HUDEP-2 (cell line): ENCODE data around the gene PPFIA4.
A peak's percentile ranks its signal among the peaks of the same experiment; 100 is the strongest.

Experiments
- DNase-seq, 76 experiments: peaks; one replicate each; lab custom pipeline; 2025; ENCODE audit not compliant: unreplicated experiment in 76 of 76; lab: John Stamatoyannopoulos, UW

Gene PPFIA4

DNA sequence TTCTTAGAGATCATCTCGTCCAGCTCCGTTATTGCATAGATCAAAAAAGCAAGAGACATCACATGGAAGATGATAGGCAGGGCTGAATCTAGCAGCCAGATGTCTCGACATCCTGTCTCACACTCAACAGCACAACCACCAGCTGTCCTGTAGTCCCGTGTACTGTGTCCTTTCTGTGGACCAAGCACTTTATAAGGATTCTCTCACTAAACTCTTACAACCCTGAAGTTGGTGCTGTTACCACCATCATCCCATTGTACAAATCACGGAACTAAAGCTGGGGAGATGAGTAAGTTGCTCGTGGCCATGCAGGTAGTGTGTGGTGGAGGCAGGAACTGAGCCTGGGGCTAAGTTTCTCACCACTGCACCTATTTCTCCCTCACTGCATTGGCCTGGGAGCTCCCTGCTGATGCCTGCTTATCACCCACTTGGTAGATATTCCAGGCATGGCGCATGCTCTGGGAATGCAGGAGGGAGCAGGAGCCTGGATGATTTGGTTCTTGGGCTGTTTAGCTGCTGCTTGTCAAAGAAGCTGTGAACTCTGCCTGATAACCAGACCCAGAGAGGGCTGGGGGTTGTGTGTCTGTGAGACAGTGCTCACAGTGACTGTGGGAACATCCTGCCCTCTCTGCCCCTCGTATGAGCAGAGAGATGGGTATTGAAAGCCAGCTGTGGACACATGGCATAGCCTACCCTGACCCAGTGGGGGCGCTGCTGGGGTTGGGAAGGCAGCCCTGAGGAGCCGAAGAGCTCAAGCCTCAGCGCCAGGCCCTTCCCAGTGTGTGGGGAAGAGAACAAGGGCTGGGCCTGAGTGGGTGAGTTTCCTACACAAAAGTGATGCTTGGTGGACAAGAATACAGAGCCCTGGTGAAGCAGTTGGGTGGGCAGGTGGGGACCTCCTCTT is 13.6 kb downstream of the PPFIA4 start:
- peak in 1 of 76 experiments; percentile 24 for DNase-seq

DNA sequence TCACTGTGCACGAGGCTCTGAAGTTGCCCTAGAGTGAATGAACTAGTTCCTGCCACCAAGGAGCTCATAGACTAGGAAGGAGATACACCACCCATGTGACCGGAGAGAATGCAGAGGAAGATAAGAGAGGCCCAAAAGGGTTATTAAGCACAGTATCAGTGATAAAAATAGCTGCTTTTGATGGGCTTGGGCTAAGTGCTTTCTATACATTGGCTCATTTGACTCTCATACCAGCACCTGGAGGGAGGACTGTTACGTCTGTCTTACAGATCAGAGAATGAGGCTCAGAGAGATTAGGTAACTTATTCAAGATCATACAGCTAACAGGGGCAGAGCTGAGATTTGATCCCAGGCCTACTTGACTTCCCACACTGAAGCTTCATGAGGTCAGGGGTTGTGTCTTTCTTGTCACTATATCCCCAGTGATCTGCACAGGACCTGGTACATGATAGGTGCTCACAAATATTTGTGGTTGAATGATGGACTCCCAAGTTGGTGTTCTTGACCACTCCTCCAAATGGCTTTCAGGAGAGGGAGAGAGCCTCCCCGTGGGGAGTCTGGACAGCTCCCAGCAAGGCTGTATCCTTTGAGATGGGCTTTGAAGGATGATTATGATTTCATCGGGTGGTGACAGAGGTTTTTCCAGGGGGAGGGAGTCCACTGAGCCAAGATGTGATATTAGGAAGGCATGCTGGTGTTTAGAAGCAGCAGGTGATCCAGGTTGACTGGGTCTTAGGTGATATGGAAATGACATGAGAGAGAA is 14.4 kb downstream of the PPFIA4 start:
- DNase-seq, result peak in 1 of 76 experiments; percentile 12

DNA sequence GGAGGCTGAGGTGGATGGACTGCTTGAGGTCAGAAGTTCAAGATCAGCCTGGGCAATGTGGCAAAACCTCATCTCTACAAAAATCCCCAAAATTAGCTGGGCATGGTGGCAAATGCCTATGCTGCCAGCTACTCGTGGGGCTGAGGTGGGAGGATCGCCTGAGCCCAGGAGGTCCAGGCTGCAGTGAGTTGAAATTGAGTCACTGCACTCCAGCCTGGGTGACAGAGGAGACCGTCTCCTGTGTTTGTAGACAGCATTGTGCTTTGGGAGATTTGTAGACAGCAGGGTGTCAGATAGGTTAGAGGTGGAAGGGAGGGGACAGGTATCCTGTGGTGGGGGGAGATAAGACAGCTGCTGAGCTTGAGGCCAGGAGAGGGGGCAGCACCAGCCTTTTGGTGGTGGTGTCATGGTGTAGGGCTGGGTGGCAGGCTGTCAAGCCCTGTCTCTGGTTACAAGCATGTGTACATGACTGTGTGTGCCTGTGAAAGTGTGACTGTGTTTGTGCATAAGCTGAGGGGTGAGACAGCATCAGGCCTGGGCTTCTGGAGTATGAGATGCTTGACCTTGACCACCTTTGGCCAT is 15.2 kb downstream of the PPFIA4 start:
- DNase-seq, result no peak

DNA sequence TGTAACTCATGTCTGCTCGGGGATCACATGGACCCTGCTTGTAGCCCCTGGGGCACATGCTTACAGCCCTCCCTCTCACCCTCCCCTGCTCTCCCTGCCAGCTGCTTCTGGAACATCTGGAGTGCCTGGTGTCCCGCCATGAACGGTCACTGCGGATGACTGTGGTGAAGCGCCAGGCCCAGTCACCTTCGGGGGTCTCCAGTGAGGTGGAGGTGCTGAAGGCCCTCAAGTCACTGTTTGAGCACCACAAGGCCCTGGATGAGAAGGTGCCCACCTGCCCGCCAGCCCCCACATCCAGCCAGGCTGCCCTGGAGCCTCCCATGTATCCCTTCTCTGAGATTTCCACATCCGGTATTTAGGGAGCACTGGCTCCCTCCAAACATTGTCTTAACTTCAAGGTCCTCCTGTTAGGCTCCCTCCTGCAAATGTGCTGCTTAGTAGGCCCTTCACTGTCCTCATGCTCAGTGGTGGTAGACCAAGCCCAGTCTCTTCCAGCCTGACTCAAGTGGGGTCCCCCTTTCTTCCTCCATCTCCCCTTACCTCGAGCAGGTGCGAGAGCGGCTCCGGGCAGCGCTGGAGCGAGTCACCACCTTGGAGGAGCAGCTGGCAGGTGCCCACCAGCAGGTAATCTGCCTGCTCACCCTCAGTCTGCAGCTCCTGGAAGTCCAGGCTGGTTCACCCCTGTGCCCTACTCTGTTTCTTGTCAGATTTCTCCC is 17.7 kb downstream of the PPFIA4 start:
- no peak for DNase-seq

DNA sequence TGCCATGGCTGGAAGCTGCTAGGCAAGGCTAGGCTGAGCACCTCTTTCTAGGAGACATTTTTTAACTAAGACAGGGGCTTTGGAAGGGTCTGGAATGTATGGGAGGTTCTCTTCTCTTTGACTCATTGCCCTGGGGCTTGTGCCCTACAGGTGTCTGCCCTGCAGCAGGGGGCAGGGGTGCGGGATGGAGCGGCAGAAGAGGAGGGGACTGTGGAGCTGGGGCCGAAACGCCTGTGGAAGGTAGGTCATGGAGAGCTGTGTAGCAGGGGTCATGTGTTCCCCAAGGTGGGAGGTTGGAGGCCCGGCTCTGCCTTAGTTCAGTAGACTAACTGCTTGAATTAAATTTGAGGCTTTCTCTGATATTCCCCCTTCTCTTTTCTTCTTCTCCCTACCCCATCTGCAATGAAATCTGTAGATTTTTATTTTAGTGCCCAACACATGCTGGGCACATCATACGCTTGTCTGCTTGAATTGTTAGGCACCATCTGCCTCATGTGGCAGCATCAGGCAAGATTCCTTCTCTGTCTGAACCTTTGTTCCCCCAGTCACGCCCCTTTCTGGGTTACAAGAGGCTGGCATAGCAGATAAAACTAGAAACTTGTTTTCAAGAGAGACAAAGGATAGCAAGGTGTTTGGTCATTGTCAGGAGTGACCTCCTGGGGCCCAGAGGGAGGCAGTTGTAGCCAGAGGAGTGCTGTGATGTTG is 18.4 kb downstream of the PPFIA4 start:
- DNase-seq, result no peak

DNA sequence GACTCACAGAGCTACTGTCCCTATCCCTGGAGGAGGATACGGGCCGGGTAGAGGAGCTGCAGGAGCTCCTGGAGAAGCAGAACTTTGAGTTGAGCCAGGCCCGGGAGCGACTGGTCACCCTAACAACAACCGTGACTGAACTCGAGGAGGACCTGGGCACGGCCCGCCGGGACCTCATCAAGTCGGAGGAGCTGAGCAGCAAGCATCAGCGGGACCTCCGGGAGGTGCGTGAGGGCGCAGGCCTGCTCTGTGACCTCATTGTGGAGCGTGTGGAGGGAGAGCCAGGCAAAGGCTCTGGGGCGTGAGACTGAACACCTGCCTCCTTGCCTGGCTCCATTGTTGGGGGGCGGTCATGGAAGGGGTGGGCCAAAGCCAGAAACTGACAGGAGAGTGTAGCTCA is 19.0 kb downstream of the PPFIA4 start:
- no peak for DNase-seq

DNA sequence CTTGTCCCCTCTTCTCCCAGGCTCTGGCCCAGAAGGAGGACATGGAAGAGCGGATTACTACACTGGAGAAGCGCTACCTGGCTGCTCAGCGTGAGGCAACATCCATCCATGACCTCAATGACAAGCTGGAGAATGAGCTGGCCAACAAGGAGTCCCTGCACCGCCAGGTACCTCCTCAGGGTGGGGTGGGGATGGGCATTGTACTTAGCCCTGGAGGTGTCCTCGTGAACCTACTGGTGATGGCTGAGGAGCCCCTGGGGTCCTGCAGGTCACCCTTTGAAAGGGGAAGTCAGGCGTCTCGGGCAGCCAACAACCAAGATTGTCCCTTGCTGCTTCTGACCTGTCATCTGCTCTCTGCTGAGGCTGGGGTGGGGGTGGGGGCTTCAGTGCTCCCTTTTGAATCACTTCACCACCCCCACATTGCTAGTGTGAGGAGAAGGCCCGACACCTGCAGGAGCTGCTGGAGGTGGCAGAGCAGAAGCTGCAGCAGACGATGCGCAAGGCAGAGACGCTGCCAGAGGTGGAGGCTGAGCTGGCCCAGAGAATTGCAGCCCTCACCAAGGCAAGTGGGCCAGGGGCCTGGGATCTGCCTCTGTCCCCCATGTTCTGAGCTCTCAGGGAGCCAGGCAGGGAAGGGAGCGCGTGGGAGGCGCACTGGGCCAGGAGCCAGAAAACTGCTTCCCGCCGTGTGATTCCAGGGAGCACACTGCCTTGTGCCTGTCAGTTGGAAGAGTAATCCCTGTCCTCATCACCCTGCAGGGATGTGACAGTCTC is 19.7 kb downstream of the PPFIA4 start:
- no peak for DNase-seq

DNA sequence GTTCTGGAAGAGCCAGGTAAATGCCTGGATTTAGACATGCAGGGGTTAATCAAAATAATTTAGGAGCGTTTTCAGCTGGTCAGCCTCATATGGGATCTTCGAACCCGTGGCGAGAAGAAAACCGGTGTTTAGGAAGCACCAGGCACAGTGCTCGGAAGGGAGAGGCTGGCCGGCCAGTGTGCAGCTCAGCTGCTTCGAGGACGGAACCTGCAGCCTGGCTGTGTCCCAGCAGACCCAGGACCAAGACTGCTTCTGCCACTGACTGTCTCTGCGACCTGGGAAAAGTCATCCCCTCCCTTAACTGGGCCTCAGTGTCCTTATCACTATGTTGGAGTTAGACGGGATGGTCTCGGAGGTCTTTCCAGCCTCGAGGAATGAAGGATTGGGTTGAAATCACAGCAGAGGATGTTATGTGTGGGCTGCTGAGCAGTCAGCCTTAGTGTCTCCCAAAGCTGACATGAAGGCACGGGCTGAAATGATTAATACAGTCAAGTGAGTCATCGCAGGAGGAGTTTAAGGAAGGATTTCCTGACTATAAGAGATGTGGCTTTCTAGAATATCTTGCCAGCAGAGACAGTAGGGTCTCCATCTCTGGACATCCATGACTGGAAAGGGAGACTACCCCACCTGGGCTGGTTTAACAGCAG is 20.8 kb downstream of the PPFIA4 start:
- DNase-seq, result no peak

DNA sequence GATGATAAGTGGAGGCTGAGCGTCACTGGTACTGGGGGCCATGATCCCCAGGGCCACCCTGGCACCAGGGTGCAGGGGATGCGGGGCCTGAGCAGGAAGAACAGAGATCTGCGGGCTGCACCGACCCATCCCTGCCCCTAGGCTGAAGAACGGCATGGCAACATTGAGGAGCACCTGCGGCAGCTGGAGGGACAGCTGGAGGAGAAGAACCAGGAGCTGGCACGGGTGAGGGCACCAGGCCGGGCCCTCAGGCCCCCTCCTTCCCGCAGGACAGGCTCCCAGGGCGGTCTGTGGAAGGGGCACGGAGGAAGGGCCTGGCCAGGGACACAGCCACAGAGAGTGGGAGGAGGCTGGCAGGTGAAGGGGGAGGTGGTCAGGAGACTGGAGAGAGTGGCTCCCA is 21.8 kb downstream of the PPFIA4 start:
- DNase-seq, result no peak

DNA sequence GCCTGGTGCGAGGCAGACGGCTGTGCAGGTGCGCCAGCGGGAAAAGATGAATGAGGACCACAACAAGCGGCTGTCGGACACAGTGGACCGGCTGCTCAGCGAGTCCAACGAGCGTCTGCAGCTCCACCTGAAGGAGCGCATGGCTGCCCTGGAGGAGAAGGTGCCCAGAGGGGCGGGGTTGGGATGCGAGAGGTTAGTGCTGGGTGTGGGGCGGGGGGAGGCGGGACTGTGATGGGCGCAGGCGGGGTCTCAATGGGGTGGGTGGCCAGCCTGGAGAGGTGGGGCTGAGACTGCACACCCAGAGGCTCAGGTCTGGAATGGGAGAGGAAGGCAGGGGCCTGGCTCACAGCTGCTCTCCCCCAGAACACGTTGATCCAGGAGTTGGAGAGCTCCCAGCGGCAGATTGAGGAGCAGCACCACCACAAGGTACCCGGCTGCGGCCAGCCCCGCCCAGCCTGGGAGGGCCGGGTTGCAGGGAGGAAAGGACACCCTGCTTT is 22.3 kb downstream of the PPFIA4 start:
- DNase-seq, result peak in 4 of 76 experiments; percentile 7 to 17 (median 8)

DNA sequence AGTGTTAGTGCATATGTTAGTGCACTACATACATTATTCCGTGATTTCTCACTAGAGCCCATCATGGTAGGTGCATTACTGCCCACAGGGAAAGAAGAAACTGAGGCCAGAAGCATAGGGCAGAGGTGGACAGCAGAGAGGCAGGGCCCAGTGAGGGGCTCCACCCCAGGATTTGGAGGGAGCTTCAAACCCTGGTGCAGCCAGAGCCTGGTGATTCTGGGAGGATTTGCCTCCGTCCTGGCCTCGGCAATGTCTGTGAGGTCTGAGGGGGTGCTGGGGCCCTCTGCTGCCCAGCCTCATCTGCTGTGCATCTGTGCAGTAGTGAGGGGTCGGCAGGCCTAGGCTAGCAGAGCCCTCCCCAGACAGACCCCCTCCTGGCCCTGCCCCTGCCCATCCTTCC is 22.8 kb downstream of the PPFIA4 start:
- no peak for DNase-seq

DNA sequence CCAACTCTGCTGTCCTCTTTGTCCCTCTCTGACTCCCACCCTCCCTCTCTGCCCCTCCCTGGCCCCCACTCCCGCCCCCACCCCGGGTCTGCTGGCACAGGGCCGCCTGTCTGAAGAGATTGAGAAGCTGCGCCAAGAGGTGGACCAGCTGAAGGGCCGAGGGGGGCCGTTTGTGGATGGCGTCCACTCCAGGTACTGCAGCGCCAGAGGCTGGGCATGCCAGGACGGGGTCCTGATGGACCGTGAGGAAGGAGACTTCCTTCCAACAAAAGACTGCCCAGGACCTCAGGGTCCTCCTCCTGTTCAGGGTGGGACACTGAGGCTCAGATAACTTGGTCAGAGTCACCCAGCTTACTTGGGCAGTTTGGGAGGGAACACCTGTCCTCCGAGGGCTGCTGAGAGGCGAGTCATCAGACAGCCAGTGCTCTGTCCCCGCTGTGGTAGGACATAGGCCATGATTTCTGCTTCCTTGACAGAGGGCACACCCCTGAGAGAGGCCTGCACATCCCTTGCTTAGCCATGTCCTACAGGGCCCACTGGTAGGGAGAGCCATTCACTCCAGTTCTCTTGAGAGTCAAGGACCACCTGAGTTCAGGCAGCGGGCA is 23.4 kb downstream of the PPFIA4 start:
- no peak for DNase-seq

DNA sequence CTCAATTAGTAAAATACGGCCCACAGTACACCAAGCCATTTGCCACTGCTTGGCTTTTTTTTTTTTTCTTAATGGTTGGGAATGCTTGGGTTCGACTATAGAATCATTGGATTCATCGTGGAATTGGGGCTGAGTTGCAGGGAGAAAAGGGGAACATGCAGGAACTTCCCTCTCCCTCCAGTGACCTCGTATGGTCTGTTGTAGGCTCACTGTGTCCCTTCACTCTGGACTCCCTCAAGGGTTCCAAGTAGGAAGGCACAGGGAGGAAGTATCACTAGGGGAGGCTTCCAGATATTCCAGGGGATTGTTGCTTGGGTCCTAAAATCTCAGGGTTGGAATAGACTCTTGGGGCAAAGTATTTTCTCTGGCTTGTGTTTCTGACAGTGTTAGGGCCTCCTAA is 24.5 kb downstream of the PPFIA4 start:
- no peak for DNase-seq

DNA sequence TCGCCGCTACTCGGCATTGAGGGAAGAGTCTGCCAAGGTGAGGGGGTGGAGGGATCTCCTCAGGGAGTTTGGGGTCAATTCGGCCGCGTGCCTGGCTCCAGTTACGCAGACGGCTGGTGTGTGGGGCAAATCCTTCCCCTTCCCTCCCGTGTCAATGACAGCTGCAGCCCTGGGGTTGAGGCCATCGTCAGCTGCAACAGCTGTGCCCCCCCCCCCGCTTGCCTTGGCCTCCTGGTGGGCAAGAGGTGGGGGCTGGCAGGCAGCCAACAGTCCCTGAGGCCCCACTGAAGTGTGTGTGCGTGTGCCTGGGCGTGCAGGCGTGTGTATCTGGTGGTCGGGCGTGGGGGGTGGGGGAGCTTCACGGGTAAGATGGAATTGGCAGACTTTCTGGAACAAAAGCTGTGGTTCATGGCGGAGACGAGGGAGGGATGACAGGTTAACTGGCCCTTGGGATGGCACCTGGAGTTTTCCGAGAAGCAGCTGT is 25.6 kb downstream of the PPFIA4 start:
- no peak for DNase-seq

DNA sequence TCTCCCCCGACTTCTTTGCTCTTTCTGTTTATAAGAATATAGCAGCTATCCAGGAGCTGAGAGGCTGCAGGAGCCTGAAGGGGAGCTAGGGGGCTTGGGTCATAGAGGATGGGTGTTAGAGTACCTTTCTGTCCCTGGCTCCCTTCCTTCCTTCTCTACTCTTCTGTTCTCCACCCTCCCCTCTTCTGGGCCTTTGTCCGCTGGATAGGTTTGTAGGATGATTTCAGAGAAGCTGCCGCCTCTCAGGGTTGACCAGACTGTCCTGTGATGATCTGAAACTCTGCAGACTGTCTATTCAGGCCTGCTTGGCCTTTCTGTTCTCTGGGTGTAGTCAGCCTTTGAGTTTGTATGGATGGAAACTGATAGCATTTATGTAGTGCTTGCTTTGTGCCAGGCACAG is 26.3 kb downstream of the PPFIA4 start:
- DNase-seq, result no peak

DNA sequence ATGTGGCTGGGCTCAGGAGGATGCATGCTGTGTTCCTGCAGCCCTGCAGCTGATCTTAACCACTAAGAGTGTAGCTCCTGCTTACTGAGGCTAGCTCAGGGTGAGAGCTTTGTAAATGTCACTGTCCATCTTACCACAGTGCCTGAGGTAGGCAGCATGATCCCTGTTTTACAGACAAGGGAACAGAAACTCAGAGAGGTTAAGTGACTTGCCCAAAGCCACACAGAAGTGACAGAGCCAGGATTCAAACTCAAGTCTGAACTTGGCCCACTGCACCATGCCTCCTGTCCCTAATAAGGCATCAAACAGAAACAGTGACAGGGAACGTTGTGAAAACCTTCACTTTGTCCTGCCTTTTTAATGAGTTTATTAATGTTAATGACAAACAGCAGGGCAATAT is 27.9 kb downstream of the PPFIA4 start:
- no peak for DNase-seq

DNA sequence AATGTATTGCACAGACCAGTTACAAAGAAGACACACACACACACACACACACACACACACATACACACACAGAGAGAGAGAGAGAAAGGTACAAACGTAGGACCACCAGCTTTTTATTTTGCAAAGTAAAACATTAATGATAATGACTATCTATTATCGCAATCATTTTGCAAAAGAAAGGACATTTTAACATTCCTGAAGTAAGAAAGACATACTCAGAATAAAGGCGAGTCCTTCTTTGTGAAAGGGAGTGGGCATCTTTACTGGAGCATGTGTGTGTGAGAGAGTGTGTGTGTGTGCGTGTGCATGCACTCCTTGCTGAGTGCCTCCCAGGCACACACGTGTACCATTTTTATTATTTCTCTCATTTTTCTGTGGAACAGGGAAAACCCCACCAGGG is 28.4 kb downstream of the PPFIA4 start:
- no peak for DNase-seq

DNA sequence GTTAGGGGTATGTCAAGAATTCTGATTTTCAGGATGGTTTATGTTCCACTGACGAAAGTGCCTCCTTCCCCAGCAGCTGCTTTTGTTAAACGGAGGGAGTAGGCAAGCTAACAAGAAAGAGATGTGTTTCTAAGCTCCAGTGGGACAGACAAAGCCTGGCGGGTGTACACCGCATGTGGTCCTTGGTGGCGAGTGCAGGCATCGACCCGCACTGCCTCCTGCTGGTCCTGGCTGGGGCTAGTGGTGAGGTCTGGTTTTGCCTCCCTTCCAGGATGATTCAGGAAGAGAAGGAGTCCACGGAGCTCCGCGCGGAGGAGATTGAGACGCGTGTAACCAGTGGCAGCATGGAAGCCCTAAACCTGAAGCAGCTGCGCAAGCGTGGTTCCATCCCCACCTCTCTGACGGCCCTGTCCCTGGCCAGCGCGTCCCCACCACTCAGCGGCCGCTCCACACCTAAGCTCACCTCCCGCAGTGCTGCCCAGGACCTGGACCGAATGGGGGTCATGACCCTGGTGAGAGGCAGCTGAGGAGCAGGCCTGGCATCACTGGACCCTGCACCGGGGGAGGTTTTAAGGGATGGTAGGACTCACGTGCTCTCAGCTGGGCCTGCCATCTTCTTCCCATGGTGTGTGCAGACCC is 29.0 kb downstream of the PPFIA4 start:
- DNase-seq, result no peak
